Keratinocyte (primary cell): Measurements from ENCODE around the gene HOOK2.

Experiments
- CTCF ChIP-seq, 3 experiments: IDR thresholded peaks in 1 of 3; conservative IDR thresholded peaks in 1 of 3; optimal IDR thresholded peaks in 1 of 3; 2 replicates in 2 of 3; 3 replicates in 1 of 3; pipeline versions ENCODE3 to v1.5.1; 2011; ENCODE audit warnings: low read length in 3 of 3, mild to moderate bottlenecking in 3 of 3, moderate library complexity in 2 of 3, control low read depth in 1 of 3, inconsistent platforms in 1 of 3; ENCODE audit not compliant: insufficient read depth in 2 of 3; ENCODE audit errors: extremely low read depth in 1 of 3
- EZH2 ChIP-seq: IDR thresholded peaks from one replicate; pipeline ENCODE4 v1.6.1; 2012; ENCODE audit warnings: inconsistent platforms, mild to moderate bottlenecking, low read length, moderate library complexity

GRCh38 chr19:12720851-12721655 is 54.3 kb downstream of the HOOK2 start:
- TF ChIP-seq EZH2 = no peak
- TF ChIP-seq CTCF (optimal IDR thresholded peaks at IDR 0.05 in 1 of 3, IDR thresholded peaks at IDR 0.05 in 1 of 3, conservative IDR thresholded peaks at IDR 0.05 in 1 of 3; ENCODE audit: extremely low read depth in 1 of 3, insufficient read depth in 2 of 3, low read length in 3 of 3) = no peak
